Fibroblast of skin of right quadriceps (primary cell): ENCODE measurements around the gene INAFM1.

Experiments
- DNase-seq: peaks from one replicate; pipeline ENCODE4 v3.0.0-alpha.2; 2013

The INAFM1 gene

GRCh38 chr19:47274071-47274890 is at the start of gene INAFM1:
INAFM1 (plus strand) TSS chr19:47274885; CDS start chr19:47274920, 35 bp downstream.
- peak; percentile 93 for DNase-seq

DNA sequence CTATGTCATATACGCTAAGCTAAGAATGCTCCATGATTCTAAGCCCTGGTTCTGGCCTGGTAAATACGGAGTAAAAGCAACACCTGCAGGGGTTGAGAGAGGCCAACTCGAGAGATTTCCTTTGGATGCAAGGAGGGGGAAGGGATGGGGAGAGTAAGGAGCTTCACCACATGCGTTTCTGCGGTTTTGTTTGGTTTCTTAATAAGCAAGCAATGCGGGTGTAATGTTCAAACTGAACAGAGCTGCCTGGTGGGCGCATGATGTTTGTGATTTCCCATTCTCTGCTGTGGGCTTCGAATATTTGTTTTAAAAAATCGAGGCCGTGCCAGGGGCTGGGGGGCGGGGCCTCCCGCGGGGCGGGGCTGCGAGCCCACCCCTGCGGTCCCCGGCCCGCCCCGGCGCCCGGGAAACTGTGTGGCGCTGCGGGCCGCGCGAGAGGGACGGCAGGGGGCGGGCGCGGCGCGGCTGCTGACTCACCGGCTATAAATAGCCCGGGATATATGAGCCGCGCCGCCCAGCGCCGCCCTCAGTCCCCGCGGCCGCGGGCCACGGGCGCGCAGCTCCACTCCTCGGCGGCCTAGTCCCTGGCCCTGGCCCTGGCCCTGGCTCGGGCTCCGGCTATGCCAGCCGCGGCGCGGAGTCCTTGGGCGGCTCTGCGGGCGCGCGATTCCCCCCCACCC is 48.8 kb upstream of the INAFM1 start:
- peak; percentile 91 for DNase-seq

GRCh38 chr19:47226426-47227351 is 48.0 kb upstream of the INAFM1 start:
- DNase-seq: peak; percentile 72

- DNase-seq: peak; percentile 94
Observed at GRCh38 chr19:47227352-47228167, 47.1 kb upstream of the INAFM1 start.

DNA sequence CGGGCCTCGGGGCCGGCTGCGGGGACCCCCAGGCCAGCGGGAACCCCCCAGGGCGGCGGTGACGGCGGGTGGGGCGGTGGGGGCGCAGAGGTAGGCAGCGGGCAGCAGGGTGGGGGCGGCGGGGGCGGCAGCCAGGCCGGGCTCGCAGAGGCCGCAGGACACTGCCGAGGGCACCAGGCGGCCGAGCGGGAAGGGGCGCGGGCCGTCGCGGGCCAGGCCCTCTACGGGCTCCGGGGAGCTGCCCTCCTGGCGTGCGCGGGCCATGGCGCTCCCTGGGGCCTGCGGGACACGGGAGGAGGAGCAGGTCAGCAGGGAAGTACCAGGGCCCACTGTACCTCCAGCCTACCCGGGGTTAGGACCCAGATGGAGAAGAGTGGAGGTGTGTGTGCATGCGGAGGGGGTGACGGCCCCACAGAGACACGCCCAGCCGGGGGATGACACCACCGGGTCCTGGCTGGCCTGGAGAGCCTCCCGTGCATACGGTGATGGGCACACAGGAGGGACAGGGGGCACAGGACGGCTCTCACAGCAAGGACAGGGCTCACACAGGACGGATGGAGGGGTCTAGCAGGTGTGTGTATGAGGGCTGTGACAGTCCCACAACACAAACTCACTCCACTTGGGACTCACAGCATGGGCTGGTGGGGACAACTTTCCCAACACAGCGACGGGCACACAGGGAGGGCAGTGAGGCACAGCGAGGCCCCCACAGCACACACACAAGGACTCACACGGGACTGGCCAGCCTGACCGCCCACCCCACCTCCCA is 46.3 kb upstream of the INAFM1 start:
- no peak for DNase-seq

GRCh38 chr19:47228937-47229675 is 45.6 kb upstream of the INAFM1 start:
- DNase-seq: peak; percentile 29

- DNase-seq: peak; percentile 28
Observed at GRCh38 chr19:47229676-47230053, 45.0 kb upstream of the INAFM1 start.

DNA sequence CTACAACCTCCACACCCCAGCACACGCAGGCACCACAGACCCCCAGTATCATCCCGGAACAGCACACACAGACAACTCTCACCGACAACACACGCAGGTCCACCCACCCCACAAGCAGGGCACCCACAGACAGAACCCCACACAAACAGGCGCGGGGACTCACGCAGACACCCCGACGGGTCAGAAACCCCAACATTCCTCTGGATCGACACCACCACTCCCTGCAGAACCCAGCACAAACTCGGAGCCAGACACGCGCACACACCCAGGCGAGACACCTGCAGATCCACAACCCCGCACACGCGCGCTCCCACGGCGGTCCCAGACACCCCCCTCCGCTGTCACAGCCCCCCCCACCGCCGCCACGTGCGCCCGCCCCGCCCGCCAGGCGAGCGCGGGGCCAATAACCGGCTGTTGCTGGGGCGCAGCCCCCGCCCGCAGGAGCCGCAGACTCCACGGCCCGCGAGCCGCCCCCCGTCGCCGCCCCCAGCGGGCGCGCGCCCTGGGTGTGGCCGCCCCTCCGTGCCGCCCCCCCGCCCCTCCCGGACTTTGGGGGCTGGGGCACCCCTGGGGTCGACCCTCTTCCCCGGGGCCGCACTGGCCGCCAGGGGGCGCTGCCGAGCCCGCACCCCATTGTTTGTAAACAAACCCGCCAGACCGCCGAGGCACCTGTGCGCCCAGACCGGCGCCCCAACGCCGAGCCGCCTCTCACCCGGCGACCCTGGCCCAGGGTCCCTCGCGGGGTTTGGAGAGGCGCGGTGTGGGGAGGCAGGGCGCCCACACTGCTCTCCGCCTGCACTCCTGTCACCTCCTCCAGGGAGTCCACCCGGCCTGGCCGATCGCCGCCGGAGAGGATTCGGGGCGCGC is 44.4 kb upstream of the INAFM1 start:
- peak; percentile 39 for DNase-seq

- DNase-seq: no peak
Observed at GRCh38 chr19:47230921-47231214, 43.8 kb upstream of the INAFM1 start, which contains the start of gene BBC3. BBC3 (minus strand) TSS chr19:47231199; CDS start chr19:47228431, 2,768 bp downstream.

- peak; percentile 84 for DNase-seq
Observed at GRCh38 chr19:47231215-47232054, 43.2 kb upstream of the INAFM1 start.

- peak; percentile 75 for DNase-seq
Observed at GRCh38 chr19:47232422-47233211, 42.1 kb upstream of the INAFM1 start.

DNA sequence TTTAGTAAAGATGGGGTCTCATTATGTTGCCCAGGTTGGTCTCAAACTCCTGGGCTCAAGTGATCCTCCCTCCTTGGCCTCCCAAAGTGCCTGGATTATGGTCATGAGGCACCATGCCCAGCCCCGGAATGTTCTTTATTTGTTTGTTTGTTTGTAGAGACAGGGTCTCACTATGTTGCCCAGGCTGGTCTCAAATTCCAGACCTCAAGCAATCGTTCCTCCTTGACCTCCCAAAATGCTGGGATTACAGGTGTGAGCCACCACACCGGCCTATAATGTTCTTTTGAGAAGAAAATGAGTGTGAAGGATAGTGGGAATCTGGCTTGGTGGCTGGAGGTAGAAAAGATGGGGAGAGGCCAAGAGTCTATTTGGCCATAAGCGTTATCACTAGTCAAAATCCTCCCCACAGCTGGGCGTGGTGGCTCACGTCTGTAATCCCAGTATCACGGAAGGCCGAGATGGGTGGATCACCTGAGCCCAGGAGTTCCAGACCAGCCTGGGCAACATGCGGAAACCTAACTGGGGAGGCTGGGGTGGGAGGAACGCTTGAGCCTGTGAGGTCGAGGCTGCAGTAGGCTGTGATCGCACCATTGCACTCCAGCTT is 38.5 kb upstream of the INAFM1 start:
- no peak for DNase-seq

GRCh38 chr19:47239152-47239551 is 35.5 kb upstream of the INAFM1 start:
- no peak for DNase-seq

GRCh38 chr19:47239610-47240296 is 34.9 kb upstream of the INAFM1 start:
- DNase-seq: peak; percentile 52

DNA sequence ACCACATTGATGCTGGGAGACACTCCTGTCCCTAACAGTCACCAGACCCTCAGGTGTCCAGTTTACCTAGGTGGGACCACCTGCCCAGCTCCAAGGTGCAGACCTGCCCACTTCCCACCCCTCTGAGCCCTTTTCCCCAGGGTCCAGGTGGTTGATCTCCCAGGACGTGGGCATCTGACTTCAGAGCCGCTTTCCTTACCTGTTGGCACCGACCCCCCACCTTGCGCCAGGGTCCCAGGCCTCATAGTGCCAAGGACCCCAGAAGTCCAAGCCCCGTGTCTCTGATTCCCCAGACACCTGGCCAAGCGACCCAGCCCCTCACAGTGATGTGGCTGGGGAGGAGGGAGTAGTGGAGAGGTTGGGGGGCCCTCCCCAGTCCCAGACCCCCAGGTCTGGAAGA is 34.1 kb upstream of the INAFM1 start:
- no peak for DNase-seq

DNA sequence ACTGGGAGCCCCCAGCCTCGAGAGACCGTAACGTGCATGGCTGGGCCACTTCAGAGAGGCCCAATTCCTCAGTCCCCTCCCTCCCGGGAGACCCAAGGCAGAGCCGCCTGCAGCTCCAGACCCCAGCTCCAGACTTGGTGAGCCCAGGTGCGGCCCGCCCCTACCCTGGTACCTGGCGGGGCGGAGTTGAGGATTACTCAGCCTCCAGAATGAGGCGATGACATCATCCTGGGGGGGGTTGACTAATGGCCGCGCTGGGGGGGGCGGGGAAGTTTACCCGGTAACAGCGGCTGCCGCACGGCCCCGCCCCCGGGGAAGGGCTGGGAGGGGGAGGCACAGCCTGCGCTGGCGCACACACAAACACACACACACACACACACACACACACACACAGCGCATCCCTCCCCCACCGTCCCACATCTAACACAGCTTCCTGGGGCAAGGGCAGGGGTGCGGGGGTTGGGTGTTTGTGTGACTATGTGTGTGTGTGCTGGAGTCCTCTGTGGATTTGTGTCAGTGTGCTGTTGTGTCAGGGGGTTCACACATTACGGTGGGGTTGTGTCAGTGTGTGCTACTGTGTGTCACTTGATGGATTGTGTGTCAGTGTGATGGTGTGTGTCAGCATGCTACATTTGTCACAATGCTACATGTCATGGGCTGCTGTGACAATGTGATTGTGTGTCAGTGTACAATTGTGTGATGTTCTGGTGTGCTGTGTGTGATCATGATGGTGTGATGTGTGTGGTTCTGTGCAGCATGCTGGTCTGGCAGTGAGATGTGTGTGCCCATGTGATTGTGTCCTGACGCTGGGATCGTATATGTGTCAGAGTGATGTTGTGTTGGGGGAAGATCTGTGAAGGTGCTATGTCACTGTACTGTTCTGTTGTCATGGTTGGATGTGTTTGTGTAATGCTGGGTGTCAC is 33.4 kb upstream of the INAFM1 start:
- peak; percentile 81 for DNase-seq
